HuH-7 (cell line): Measurements from ENCODE around the gene AMOT.

Source experiments
- DNase-seq: peaks from one replicate; pipeline ENCODE4 v3.0.0; 2011; ENCODE audit warnings: low spot score

Gene AMOT

GRCh38 chrX:112802541-112802940, 38.1 kb downstream of the AMOT start:
- DNase-seq, result no peak

- no peak for DNase-seq
These were observed 39.5 kb downstream of the AMOT start for GRCh38 chrX:112800971-112801775.

GRCh38 chrX:112799425-112799824, 41.2 kb downstream of the AMOT start:
- DNase-seq, result no peak

- DNase-seq, result no peak
These were observed 41.9 kb downstream of the AMOT start for GRCh38 chrX:112798736-112799135.

- no peak for DNase-seq
These were observed 50.7 kb downstream of the AMOT start for GRCh38 chrX:112789931-112790330.

GRCh38 chrX:112786076-112786475, 54.6 kb downstream of the AMOT start:
- DNase-seq, result no peak

GRCh38 chrX:112785344-112785743, 55.3 kb downstream of the AMOT start:
- peak; percentile 28 for DNase-seq

- DNase-seq, result no peak
These were observed 55.9 kb downstream of the AMOT start for GRCh38 chrX:112784692-112785091.

GRCh38 chrX:112779139-112779538, 61.5 kb downstream of the AMOT start:
- DNase-seq, result no peak

GRCh38 chrX:112774651-112775293, 65.9 kb downstream of the AMOT start:
- no peak for DNase-seq

- DNase-seq, result no peak
These were observed 66.5 kb downstream of the AMOT start for GRCh38 chrX:112774142-112774541.

- DNase-seq, result no peak
These were observed 71.6 kb downstream of the AMOT start for GRCh38 chrX:112769034-112769433.

GRCh38 chrX:112768563-112768962, 72.1 kb downstream of the AMOT start:
- no peak for DNase-seq

- DNase-seq, result no peak
These were observed 73.9 kb downstream of the AMOT start for GRCh38 chrX:112766774-112767173.

GRCh38 chrX:112761242-112762207, 79.1 kb downstream of the AMOT start:
- no peak for DNase-seq

GRCh38 chrX:112760697-112761096, 79.9 kb downstream of the AMOT start:
- no peak for DNase-seq

- no peak for DNase-seq
These were observed 80.7 kb downstream of the AMOT start for GRCh38 chrX:112759966-112760365.

GRCh38 chrX:112759512-112759911, 81.1 kb downstream of the AMOT start:
- no peak for DNase-seq

GRCh38 chrX:112757946-112758345, 82.7 kb downstream of the AMOT start:
- DNase-seq, result no peak

GRCh38 chrX:112753116-112753515, 87.5 kb downstream of the AMOT start:
- DNase-seq, result no peak

GRCh38 chrX:112751076-112751475, 89.6 kb downstream of the AMOT start:
- DNase-seq, result no peak

GRCh38 chrX:112746812-112747595, 93.6 kb downstream of the AMOT start:
- no peak for DNase-seq
